Panc1 (cell line): ENCODE data around the gene SLC12A8. TPM values are rescaled to one million over a fixed set of nuclear protein-coding genes. Genes with fewer than 3 reads are reported as not detected.

Source experiments
- ATAC-seq: fragments of 200-7000 bp; cut with Tn5 transposase; 2 replicates; pipeline ENCODE4 v1.9.1; 2020; ENCODE audit warnings: mild to moderate bottlenecking, moderate library complexity
- BruUV-seq: library from RNA; stranded (reverse); fragments of 400-500 nt; replicated peaks from 2 replicates; lab custom pipeline; 2021; lab: Mats Ljungman, UMichigan
- CTCF ChIA-PET: fragments of 300-600 bp; sonication (Branson Sonifier 250); formaldehyde crosslinking; loops from one replicate; lab custom pipeline; 2022; ENCODE audit warnings: antibody characterized with exemption; lab: Charles Lee
- POLR2A ChIA-PET: fragments of 300-600 bp; sonication (Branson Sonifier 250); formaldehyde crosslinking; loops from one replicate; lab custom pipeline; 2022; ENCODE audit warnings: antibody characterized with exemption; lab: Charles Lee
- DNase-seq: peaks from one replicate; pipeline ENCODE4 v3.0.0-alpha.2; 2010; ENCODE audit warnings: low read depth, low spot score
- H3K27ac ChIP-seq: 2 replicates; pipeline ENCODE4 v1.5.1; 2011; ENCODE audit warnings: mild to moderate bottlenecking, low read length, inconsistent platforms
- H3K27me3 ChIP-seq: fragments of 200-500 bp; sonication (Bioruptor generic); 2 replicates; pipeline ENCODE4 v1.6.0; 2014; ENCODE audit warnings: low read length, inconsistent platforms; ENCODE audit not compliant: control insufficient read depth, insufficient read depth
- H3K36me3 ChIP-seq: fragments of 200-500 bp; sonication (Bioruptor generic); 2 replicates; pipeline ENCODE4 v1.5.1; 2014; ENCODE audit warnings: inconsistent platforms, mild to moderate bottlenecking, low read length, moderate library complexity; ENCODE audit not compliant: control insufficient read depth, insufficient read depth
- H3K4me1 ChIP-seq: 2 replicates; pipeline ENCODE4 v1.5.1; 2011; ENCODE audit warnings: inconsistent platforms, mild to moderate bottlenecking, low read length, moderate library complexity; ENCODE audit not compliant: control insufficient read depth, insufficient read depth
- H3K4me3 ChIP-seq, 2 experiments: 2 replicates each; pipeline ENCODE4 v1.5.1; 2011 to 2012; ENCODE audit warnings: low read depth in 2 of 2, low read length in 2 of 2, mild to moderate bottlenecking in 2 of 2, inconsistent platforms in 1 of 2, moderate library complexity in 1 of 2
- H3K9me3 ChIP-seq: fragments of 200-500 bp; sonication (Bioruptor generic); 2 replicates; pipeline ENCODE4 v1.5.1; 2014; ENCODE audit warnings: low read depth, mild to moderate bottlenecking, inconsistent platforms, low read length, moderate library complexity; ENCODE audit not compliant: control insufficient read depth, insufficient read depth
- CTCF ChIP-seq: fragments of 450-650 bp; IDR thresholded peaks from 2 replicates; pipeline ENCODE4 v1.5.1; 2017; ENCODE audit warnings: mild to moderate bottlenecking
- POLR2AphosphoS5 ChIP-seq: IDR thresholded peaks from 2 replicates; pipeline ENCODE4 v1.6.1; 2012; ENCODE audit warnings: mild to moderate bottlenecking, low read depth, low read length, moderate library complexity
- SIN3A ChIP-seq: IDR thresholded peaks from 2 replicates; pipeline ENCODE4 v1.6.1; 2012; ENCODE audit warnings: low read depth, mild to moderate bottlenecking, low read length, moderate library complexity, borderline replicate concordance; ENCODE audit not compliant: insufficient read depth
- TCF7L2 ChIP-seq: IDR thresholded peaks from 2 replicates; pipeline ENCODE4 v1.6.1; 2011; ENCODE audit warnings: mild to moderate bottlenecking, low read depth, low read length, inconsistent platforms
- in situ Hi-C: cut with HindIII; loops from 2 replicates; pipeline ENCODE4 v1.10.0; 2016; ENCODE audit warnings: low sequenced_read_pairs, low pct_unique_long_range_greater_than_20kb
- intact Hi-C: fragments of 100-400 bp; cut with micrococcal nuclease; formaldehyde crosslinking; loops from one replicate; pipeline ENCODE4 v1.10.0; 2022; ENCODE audit not compliant: unreplicated experiment
- total RNA-seq: library from RNA; stranded (reverse); gene quantifications from one replicate; pipeline ENCODE4 v1.2.1, GENCODE V29; 2021; ENCODE audit not compliant: unreplicated experiment
- TF ChIP-seq, protein P1 (sequence below), 2 experiments: IDR thresholded peaks; 2 replicates each; pipeline ENCODE4 v1.6.1; 2011 to 2012; ENCODE audit warnings: low read depth in 2 of 2, control low read depth in 1 of 2, low read length in 1 of 2, mild to moderate bottlenecking in 1 of 2, moderate library complexity in 1 of 2; ENCODE audit not compliant: insufficient read depth in 1 of 2

SLC12A8 gene
- total RNA-seq, 1 experiment from 2014 or later = 7.0 TPM

DNA sequence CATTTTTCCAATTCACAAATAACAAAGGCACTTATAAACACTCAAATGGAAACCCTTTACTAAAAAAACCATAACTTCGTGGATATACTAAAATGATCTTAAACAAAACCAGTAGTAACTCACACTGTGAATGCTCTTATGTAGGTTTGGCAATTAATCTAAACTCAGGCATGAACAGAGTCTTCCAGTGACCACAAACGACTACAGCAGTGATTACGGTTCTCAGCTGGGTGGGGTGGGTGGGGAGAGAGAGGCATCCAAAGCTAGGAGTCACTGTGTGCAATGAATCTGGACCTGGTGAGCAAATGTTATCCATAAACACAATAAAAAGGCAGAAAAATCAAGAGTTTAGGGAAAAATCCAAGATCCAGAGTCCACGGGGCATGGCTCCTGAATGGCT, 21.3 kb downstream of the SLC12A8 start:
- ChIA-PET CTCF (no interaction called here), POLR2A (no interaction called here)
- intact Hi-C loops = no loop called here
- no TSS peak for BruUV-seq
- no peaks in the 10 kb centered on the region for H3K27me3 ChIP-seq
- no peak overlapping the region for H3K27ac ChIP-seq
- no peaks in the 10 kb centered on the region for H3K36me3 ChIP-seq
- H3K4me3 ChIP-seq = no peak overlapping the region
- H3K9me3 ChIP-seq = no peaks in the 10 kb centered on the region
- no peak for TF ChIP-seq POLR2AphosphoS5
- TF ChIP-seq SIN3A = no peak
- TF ChIP-seq, protein P1, sequence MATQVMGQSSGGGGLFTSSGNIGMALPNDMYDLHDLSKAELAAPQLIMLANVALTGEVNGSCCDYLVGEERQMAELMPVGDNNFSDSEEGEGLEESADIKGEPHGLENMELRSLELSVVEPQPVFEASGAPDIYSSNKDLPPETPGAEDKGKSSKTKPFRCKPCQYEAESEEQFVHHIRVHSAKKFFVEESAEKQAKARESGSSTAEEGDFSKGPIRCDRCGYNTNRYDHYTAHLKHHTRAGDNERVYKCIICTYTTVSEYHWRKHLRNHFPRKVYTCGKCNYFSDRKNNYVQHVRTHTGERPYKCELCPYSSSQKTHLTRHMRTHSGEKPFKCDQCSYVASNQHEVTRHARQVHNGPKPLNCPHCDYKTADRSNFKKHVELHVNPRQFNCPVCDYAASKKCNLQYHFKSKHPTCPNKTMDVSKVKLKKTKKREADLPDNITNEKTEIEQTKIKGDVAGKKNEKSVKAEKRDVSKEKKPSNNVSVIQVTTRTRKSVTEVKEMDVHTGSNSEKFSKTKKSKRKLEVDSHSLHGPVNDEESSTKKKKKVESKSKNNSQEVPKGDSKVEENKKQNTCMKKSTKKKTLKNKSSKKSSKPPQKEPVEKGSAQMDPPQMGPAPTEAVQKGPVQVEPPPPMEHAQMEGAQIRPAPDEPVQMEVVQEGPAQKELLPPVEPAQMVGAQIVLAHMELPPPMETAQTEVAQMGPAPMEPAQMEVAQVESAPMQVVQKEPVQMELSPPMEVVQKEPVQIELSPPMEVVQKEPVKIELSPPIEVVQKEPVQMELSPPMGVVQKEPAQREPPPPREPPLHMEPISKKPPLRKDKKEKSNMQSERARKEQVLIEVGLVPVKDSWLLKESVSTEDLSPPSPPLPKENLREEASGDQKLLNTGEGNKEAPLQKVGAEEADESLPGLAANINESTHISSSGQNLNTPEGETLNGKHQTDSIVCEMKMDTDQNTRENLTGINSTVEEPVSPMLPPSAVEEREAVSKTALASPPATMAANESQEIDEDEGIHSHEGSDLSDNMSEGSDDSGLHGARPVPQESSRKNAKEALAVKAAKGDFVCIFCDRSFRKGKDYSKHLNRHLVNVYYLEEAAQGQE (IDR thresholded peaks at IDR 0.05; ENCODE audit: insufficient read depth in 1 of 2, low read depth in 2 of 2, low read length in 1 of 2) = no peak
- TF ChIP-seq TCF7L2 = no peak
- no peak for TF ChIP-seq CTCF
- no peak for ATAC-seq
- H3K4me1 ChIP-seq = peaks cover 2% of the 10 kb centered on the region; the same call in 1 of the 2 replicates
- no peak for DNase-seq
- in situ Hi-C loops = no loop called here

GRCh38 chr3:125190786-125191185, 21.8 kb downstream of the SLC12A8 start:
- no TSS peak for BruUV-seq
- no peaks in the 10 kb centered on the region for H3K36me3 ChIP-seq
- ChIA-PET POLR2A (no interaction called here), CTCF (no interaction called here)
- H3K4me1 ChIP-seq = peaks cover 2% of the 10 kb centered on the region; the same call in 1 of the 2 replicates
- no peaks in the 10 kb centered on the region for H3K9me3 ChIP-seq
- H3K27me3 ChIP-seq = no peaks in the 10 kb centered on the region
- in situ Hi-C loops = no loop called here
- H3K27ac ChIP-seq = no peak overlapping the region
- H3K4me3 ChIP-seq = no peak overlapping the region
- no peak for ATAC-seq
- DNase-seq = no peak
- TF ChIP-seq CTCF = no peak
- TF ChIP-seq TCF7L2 = no peak
- no peak for TF ChIP-seq SIN3A
- TF ChIP-seq, protein P1 (IDR thresholded peaks at IDR 0.05; ENCODE audit: insufficient read depth in 1 of 2, low read depth in 2 of 2, low read length in 1 of 2) = no peak
- TF ChIP-seq POLR2AphosphoS5 = no peak
- intact Hi-C loops = no loop called here
